Vagina (tissue), 2 donors: ENCODE results near the gene RRH.

ENCODE experiments used
- POLR2AphosphoS5 ChIP-seq, 2 donors: sonication (generic); formaldehyde crosslinking; IDR thresholded peaks; one replicate each; pipeline ENCODE4 v1.9.0; 2017; ENCODE audit warnings: antibody characterized with exemption in 2 of 2, mild to moderate bottlenecking in 2 of 2, low read depth in 1 of 2; ENCODE audit not compliant: insufficient read depth in 1 of 2
- TF ChIP-seq, protein P1 (sequence below), 3 experiments: fragments of 450-650 bp in 2 of 3; fragments of 200-600 bp in 1 of 3; sonication (generic) in 1 of 3; IDR thresholded peaks; one replicate each; pipeline ENCODE4 v1.5.1; 2017 to 2019; ENCODE audit warnings: antibody characterized with exemption in 3 of 3, mild to moderate bottlenecking in 2 of 3, moderate library complexity in 2 of 3

DNA sequence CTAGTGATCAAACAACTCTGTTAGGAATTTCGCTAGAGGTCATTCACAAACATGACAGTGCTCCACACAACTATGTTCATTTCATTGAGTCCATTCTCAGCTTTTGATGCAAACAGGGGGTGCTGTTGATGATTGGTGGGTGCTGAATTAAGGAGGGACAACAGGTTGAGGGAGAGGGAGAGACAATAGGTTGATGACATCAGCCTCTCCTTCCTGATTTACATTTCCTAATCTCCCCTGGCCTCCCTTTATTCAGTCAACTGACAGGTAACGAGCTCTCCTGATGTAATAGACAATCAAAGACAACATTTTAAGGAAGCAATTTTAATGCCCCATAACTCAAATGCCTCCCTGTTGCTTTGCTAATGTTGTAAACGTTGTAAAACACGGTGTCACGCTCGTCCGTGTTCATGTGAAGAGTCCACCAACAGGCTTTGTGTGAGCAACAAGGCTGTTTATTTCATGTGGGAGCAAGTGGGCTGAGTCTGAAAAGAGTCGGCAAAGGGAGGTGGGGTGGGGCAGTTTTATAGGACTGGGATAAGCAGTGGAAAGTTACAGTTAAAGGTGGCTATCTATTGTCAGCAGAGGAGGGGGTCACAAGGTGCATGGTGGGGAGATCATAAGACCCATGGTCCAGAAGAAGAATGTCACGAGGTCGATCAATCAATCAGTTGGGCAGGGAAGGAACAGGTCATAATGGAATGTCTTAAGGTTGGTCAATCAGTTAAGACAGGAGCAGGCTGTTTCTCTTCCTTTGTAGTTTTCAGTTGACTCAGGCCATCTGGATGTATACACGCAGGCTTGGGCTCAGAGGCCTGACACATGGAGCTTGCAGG, 17.0 kb upstream of the RRH start:
- TF ChIP-seq, protein P1, sequence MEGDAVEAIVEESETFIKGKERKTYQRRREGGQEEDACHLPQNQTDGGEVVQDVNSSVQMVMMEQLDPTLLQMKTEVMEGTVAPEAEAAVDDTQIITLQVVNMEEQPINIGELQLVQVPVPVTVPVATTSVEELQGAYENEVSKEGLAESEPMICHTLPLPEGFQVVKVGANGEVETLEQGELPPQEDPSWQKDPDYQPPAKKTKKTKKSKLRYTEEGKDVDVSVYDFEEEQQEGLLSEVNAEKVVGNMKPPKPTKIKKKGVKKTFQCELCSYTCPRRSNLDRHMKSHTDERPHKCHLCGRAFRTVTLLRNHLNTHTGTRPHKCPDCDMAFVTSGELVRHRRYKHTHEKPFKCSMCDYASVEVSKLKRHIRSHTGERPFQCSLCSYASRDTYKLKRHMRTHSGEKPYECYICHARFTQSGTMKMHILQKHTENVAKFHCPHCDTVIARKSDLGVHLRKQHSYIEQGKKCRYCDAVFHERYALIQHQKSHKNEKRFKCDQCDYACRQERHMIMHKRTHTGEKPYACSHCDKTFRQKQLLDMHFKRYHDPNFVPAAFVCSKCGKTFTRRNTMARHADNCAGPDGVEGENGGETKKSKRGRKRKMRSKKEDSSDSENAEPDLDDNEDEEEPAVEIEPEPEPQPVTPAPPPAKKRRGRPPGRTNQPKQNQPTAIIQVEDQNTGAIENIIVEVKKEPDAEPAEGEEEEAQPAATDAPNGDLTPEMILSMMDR (IDR thresholded peaks at IDR 0.05) = no peak
- TF ChIP-seq POLR2AphosphoS5 (IDR thresholded peaks at IDR 0.05; ENCODE audit: insufficient read depth in 1 of 2, low read depth in 1 of 2) = no peak
